Testis (tissue), 2 donors: Measurements from ENCODE around the gene NDUFA13.

Experiments
- POLR2A ChIP-seq: fragments of 450-650 bp; IDR thresholded peaks from one replicate; pipeline ENCODE4 v1.6.1; 2017; ENCODE audit warnings: antibody characterized with exemption, mild to moderate bottlenecking, moderate library complexity
- TF ChIP-seq, protein P1 (sequence below), 3 experiments: fragments of 450-650 bp in 2 of 3; fragments of 200-600 bp in 1 of 3; sonication (generic) in 1 of 3; IDR thresholded peaks; one replicate each; pipeline ENCODE4 v1.5.1; 2016 to 2019; ENCODE audit warnings: antibody characterized with exemption in 3 of 3, mild to moderate bottlenecking in 2 of 3, moderate library complexity in 1 of 3

DNA sequence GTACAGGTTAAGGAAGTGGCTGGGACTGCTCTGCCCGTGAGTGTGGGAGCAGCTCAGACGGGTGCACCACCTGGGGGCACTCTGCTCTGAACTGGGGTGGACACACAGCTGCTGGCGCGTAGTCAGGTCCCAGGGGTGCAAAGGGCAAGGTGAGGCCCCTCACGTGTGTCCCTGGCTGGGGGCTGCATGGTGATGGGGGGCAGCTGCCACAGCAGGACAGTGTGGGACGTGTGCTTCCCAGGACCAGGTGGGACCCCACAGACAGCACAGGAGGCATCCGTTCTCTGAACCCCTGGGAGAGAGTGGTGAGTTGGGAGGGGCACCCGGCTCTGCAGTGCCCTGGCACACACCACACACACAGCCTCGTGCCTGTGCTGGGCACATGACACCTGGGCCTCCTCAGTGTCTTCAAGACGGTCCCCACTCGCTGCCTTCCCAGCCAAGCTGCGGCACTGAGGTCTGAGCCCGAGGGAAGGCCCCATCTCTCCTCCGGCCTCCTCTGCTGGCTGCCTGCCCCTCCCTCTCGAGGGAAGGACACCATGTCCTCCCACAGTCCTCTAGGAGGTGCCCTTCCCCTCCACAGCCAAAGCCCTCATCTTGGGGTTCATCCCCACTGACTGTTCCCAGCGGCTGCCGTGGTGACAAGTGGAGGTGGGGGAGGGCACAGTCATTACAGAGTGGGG, 46.8 kb downstream of the NDUFA13 start:
- no peak for TF ChIP-seq POLR2A
- TF ChIP-seq, protein P1, sequence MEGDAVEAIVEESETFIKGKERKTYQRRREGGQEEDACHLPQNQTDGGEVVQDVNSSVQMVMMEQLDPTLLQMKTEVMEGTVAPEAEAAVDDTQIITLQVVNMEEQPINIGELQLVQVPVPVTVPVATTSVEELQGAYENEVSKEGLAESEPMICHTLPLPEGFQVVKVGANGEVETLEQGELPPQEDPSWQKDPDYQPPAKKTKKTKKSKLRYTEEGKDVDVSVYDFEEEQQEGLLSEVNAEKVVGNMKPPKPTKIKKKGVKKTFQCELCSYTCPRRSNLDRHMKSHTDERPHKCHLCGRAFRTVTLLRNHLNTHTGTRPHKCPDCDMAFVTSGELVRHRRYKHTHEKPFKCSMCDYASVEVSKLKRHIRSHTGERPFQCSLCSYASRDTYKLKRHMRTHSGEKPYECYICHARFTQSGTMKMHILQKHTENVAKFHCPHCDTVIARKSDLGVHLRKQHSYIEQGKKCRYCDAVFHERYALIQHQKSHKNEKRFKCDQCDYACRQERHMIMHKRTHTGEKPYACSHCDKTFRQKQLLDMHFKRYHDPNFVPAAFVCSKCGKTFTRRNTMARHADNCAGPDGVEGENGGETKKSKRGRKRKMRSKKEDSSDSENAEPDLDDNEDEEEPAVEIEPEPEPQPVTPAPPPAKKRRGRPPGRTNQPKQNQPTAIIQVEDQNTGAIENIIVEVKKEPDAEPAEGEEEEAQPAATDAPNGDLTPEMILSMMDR (IDR thresholded peaks at IDR 0.05) = no peak
